Uterus (tissue), 4 donors: ENCODE results near the gene TMEM255B. TPM values are rescaled to one million over a fixed set of nuclear protein-coding genes. Genes with fewer than 3 reads are reported as not detected.

ENCODE experiments used
- DNase-seq, 2 donors: peaks; one replicate each; pipeline ENCODE4 v3.0.0-alpha.2; 2019 to 2020
- H3K27ac ChIP-seq, 2 donors: fragments of 200-600 bp; sonication (generic); 1 replicate in 1 of 2; 2 replicates in 1 of 2; pipeline ENCODE4 v1.5.1; 2016 to 2018
- H3K27me3 ChIP-seq, 2 donors: fragments of 200-600 bp; sonication (generic); one replicate each; pipeline ENCODE4 v1.5.1; 2018 to 2019; ENCODE audit warnings: control low read depth in 1 of 2
- H3K36me3 ChIP-seq, 2 donors: fragments of 200-600 bp; sonication (generic); one replicate each; pipeline ENCODE4 v1.5.1; 2019; ENCODE audit warnings: control low read depth in 1 of 2
- H3K4me1 ChIP-seq, 2 donors: fragments of 200-600 bp; sonication (generic); one replicate each; pipeline ENCODE4 v1.5.1; 2018 to 2019; ENCODE audit warnings: control low read depth in 1 of 2
- H3K4me3 ChIP-seq, 2 donors: fragments of 200-600 bp; sonication (generic); 1 replicate in 1 of 2; 2 replicates in 1 of 2; pipeline ENCODE4 v1.5.1; 2018 to 2019; ENCODE audit warnings: mild to moderate bottlenecking in 1 of 2
- H3K9me3 ChIP-seq, 2 donors: fragments of 200-600 bp; sonication (generic); one replicate each; pipeline ENCODE4 v1.5.1; 2019; ENCODE audit warnings: control low read depth in 1 of 2
- CTCF ChIP-seq, 4 experiments: fragments of 200-600 bp in 2 of 4; fragments of 450-650 bp in 2 of 4; sonication (generic) in 2 of 4; IDR thresholded peaks; one replicate each; pipeline ENCODE4 v1.5.1; 2016 to 2019; ENCODE audit warnings: antibody characterized with exemption in 4 of 4, mild to moderate bottlenecking in 2 of 4, moderate library complexity in 1 of 4
- POLR2A ChIP-seq, 2 donors: fragments of 450-650 bp; IDR thresholded peaks; one replicate each; pipeline ENCODE4 v1.6.1; 2016; ENCODE audit warnings: antibody characterized with exemption in 2 of 2, mild to moderate bottlenecking in 1 of 2, moderate library complexity in 1 of 2
- intact Hi-C: fragments of 100-400 bp; cut with DNase I; formaldehyde crosslinking; loops from one replicate; pipeline ENCODE4 v1.15.1; 2023; ENCODE audit warnings: low total_unique reads
- total RNA-seq, 4 donors: library from RNA; depleted of rRNA in 3 of 4; stranded (reverse); fragments of >200 nt in 3 of 4; gene quantifications; one replicate each; pipeline versions ENCODE4 v1.1.0 to v1.2.4, GENCODE V29; 2014 to 2023
- donor health status: DM: yes; HTN: yes; CAD: no.

TMEM255B gene
- total RNA-seq, 4 donors from 2014 or later, result 1.8 to 143 (median 33.2) TPM

GRCh38 chr13:113740661-113741060 is 18.4 kb upstream of the TMEM255B start:
- Histone ChIP-seq H3K4me1 (no peaks in the 10 kb centered on the region), H3K36me3 (no peaks in the 10 kb centered on the region), H3K27me3 (no peaks in the 10 kb centered on the region), H3K27ac (no peak overlapping the region), H3K4me3 (no peak overlapping the region), H3K9me3 (no peaks in the 10 kb centered on the region)
- no peak for DNase-seq
- TF ChIP-seq POLR2A (IDR thresholded peaks at IDR 0.05) (no peak), CTCF (IDR thresholded peaks at IDR 0.05) (no peak)
- intact Hi-C loops, result no loop called here

GRCh38 chr13:113741191-113741668 is 17.8 kb upstream of the TMEM255B start:
- no peak for TF ChIP-seq CTCF (IDR thresholded peaks at IDR 0.05)
- Histone ChIP-seq H3K4me1 (no peaks in the 10 kb centered on the region), H3K27me3 (no peaks in the 10 kb centered on the region), H3K4me3 (no peak overlapping the region), H3K36me3 (no peaks in the 10 kb centered on the region), H3K9me3 (no peaks in the 10 kb centered on the region), H3K27ac (no peak overlapping the region)
- intact Hi-C loops, result no loop called here
- no peak for DNase-seq

DNA sequence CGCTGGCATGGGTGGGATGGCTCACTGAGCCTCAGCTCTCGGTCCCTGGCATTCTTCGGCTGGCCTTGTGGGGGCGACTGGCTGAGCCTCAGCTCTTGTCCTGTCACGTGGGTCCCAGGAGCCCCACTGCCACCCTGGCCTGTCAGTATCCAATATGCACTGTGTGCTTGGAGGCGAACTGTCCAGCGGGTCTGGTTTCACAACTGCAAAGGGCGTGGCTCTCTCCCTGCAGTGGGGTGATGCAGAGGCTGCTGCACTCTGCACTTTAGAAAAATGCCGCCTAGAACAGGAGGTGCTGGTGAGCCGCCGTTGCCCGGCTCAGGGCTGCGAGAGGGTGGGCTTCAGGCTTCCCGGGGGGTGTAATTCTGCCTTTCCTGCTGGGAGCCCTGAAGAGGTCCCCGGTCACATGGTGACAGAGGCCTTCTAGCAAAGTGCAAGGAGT is 17.0 kb upstream of the TMEM255B start:
- intact Hi-C loops, result no loop called here
- no peak for DNase-seq
- Histone ChIP-seq H3K27me3 (no peaks in the 10 kb centered on the region), H3K4me1 (no peaks in the 10 kb centered on the region), H3K27ac (no peak overlapping the region), H3K36me3 (no peaks in the 10 kb centered on the region), H3K9me3 (no peaks in the 10 kb centered on the region), H3K4me3 (no peak overlapping the region)
- TF ChIP-seq POLR2A (IDR thresholded peaks at IDR 0.05), result no peak
- no peak for TF ChIP-seq CTCF (IDR thresholded peaks at IDR 0.05)

DNA sequence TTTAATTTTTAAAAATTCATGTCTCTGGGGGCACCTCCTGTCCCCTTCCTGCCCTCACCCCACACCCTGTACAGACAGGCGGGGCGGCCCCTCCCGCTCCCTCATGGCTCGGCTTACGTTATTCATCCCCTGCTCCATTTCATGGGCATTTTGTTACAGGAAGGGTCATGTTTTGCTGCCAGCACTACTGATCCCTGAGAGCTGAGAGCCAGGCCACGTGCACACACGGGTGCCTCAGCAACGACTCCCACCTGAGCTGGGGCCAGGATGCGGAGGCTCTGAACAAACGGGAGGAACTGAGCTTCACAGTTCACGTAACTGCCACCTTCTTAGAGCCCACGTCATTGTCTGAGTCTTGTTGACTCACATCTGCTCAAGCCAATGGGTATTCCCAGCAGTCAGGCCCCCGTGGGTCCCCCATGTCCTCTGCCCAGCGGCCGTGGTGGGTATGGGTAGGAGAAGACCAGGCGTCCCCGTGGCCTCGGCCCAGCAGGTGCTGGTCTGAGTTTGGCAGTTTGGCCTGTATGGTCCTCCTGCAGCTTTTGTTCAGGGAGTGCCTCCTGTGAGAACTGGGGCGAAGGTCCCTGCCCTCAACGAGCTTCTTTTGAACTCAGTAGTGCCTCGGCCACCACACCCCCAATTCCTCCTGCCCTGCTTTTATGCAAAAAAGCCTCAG is 16.4 kb upstream of the TMEM255B start:
- Histone ChIP-seq H3K4me3 (no peak overlapping the region), H3K36me3 (no peaks in the 10 kb centered on the region), H3K27ac (no peak overlapping the region), H3K4me1 (no peaks in the 10 kb centered on the region), H3K27me3 (no peaks in the 10 kb centered on the region), H3K9me3 (no peaks in the 10 kb centered on the region)
- TF ChIP-seq POLR2A (IDR thresholded peaks at IDR 0.05), result no peak
- no peak for TF ChIP-seq CTCF (IDR thresholded peaks at IDR 0.05)
- DNase-seq, result no peak
- intact Hi-C loops, result no loop called here

DNA sequence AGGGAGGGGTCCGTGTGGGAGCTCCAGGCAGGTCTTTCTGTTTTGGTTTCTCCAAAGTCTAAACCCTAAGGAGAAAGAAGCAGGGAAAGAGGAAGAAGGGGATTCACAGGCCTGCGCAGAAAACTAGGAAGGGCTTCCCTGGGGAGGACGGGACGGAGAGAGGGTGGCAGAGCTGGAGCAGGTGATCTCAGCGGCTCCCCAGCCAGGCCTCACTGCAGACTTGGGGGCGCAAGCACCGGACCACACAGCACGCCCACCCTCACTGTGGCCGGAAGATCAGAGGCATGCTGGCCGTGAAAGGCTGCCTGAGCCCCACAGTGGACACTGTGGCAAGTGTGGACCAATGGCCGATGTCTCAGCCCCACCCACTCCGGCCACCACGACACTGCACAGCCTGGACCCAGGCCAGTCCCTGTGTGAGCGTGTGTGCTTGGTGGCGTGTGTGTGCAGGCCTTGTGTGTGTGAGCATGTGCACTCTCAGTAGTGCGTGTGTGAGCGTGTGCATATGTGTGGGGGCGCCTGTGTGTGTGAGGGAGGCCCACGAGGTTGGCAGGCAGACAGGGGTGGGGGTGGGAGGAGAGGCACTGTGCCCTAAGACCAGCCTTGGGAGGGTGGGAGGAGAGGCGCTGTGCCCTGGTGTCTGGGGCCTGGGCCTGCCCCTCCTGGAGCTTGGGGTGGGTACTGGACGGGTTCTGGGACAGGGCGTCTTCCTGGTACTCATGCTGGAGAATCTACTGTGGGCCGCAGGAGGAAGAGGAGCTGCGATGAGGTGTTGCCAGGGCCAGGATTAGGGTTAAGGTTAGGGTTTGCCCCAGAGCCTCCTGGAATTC is 15.4 kb upstream of the TMEM255B start:
- Histone ChIP-seq H3K27me3 (no peaks in the 10 kb centered on the region), H3K9me3 (no peaks in the 10 kb centered on the region), H3K36me3 (no peaks in the 10 kb centered on the region), H3K4me3 (no peak overlapping the region), H3K27ac (no peak overlapping the region), H3K4me1 (no peaks in the 10 kb centered on the region)
- intact Hi-C loops, result no loop called here
- TF ChIP-seq POLR2A (IDR thresholded peaks at IDR 0.05), result no peak
- no peak for TF ChIP-seq CTCF (IDR thresholded peaks at IDR 0.05)
- no peak for DNase-seq
